Adrenal gland (tissue), 12 donors: ENCODE measurements around the gene CUX1. TPM values are rescaled to one million over a fixed set of nuclear protein-coding genes. Genes with fewer than 3 reads are reported as not detected.

Experiments used
- DNase-seq, 7 donors: peaks; one replicate each; pipeline ENCODE4 v3.0.0-alpha.2; 2019 to 2020
- H3K27ac ChIP-seq, 5 donors: fragments of 200-600 bp; sonication (generic) in 4 of 5; 1 replicate in 3 of 5; 2 replicates in 2 of 5; pipeline versions ENCODE4 v1.5.1 to v1.8.0; 2016 to 2020; ENCODE audit warnings: mild to moderate bottlenecking in 1 of 5
- H3K27me3 ChIP-seq: fragments of 200-600 bp; 2 replicates; pipeline ENCODE4 v1.8.0; 2021
- H3K36me3 ChIP-seq, 2 donors: fragments of 200-600 bp; replicated peaks in 1 of 2; 1 replicate in 1 of 2; 2 replicates in 1 of 2; pipeline versions ENCODE4 v1.5.1 to v1.8.0; 2018 to 2022
- H3K4me1 ChIP-seq, 2 donors: fragments of 200-600 bp; replicated peaks in 1 of 2; 1 replicate in 1 of 2; 2 replicates in 1 of 2; pipeline versions ENCODE4 v1.5.1 to v1.8.0; 2018 to 2021
- H3K4me3 ChIP-seq, 4 donors: fragments of 200-600 bp; sonication (generic) in 3 of 4; one replicate each; pipeline ENCODE4 v1.5.1; 2016 to 2018
- H3K9me3 ChIP-seq, 3 donors: fragments of 200-600 bp; sonication (generic) in 1 of 3; replicated peaks in 1 of 3; 1 replicate in 2 of 3; 2 replicates in 1 of 3; pipeline versions ENCODE4 v1.5.1 to v1.8.0; 2016 to 2021
- POLR2A ChIP-seq, 2 donors: fragments of 450-650 bp; IDR thresholded peaks; one replicate each; pipeline ENCODE4 v1.6.1; 2017; ENCODE audit warnings: antibody characterized with exemption in 2 of 2, mild to moderate bottlenecking in 2 of 2, moderate library complexity in 1 of 2
- WGBS, 4 donors: extraction: QIAGEN DNeasy Blood & Tissue Kit in 2 of 4; methylation state at CpG; one replicate each; pipeline versions ENCODE4 v1.1.5 to v1.1.7; 2013 to 2017; 5-methylcytosine and 5-hydroxymethylcytosine counted together
- intact Hi-C, 2 donors: fragments of 100-400 bp; cut with DNase I; formaldehyde crosslinking; loops; one replicate each; pipeline versions ENCODE4 v1.14.1 to v1.15.0; 2022 to 2023
- polyA plus RNA-seq, 3 donors: library from polyadenylated mRNA; stranded (reverse); fragments of 200-250 nt in 2 of 3; fragments of 350-450 nt in 1 of 3; fragmentation: Illumina TruSeq in 1 of 3; extraction: RNeasy Lipid Tissue Mini Kit (QIAGEN cat#74804) in 1 of 3; gene quantifications; one replicate each; pipeline ENCODE4 v1.2.3, GENCODE V29; 2013 to 2014
- total RNA-seq, 9 donors: library from RNA; depleted of rRNA in 4 of 9; stranded (reverse); fragments of >200 nt in 4 of 9; fragments of 120-200 nt in 1 of 9; fragmentation: NEBNext Ultra II Directional in 1 of 9; extraction: Animal tissue kit (Norgen Biotek cat#: 25700) in 1 of 9; gene quantifications; one replicate each; pipeline versions ENCODE4 v1.1.0 to v1.2.4, GENCODE V29; 2013 to 2023
- TF ChIP-seq, protein P1 (sequence below), 6 experiments: fragments of 450-650 bp in 4 of 6; fragments of 200-600 bp in 2 of 6; sonication (generic) in 1 of 6; IDR thresholded peaks; 1 replicate in 5 of 6; 2 replicates in 1 of 6; pipeline versions ENCODE4 v1.5.1 to v1.8.0; 2016 to 2021; ENCODE audit warnings: antibody characterized with exemption in 6 of 6, mild to moderate bottlenecking in 2 of 6, moderate library complexity in 1 of 6
- donor health status: healthy with polysubstance abuse.
- donor health status: Bipolar disorder and iron deficiency.
- donor health status: DM: yes; HTN: yes; CAD: no.
- donor health status: DM: no; HTN: no; CAD: no.
- donor health status: DM: no; HTN: no; CAD: no.
- donor health status: DM: yes; HTN: yes; CAD: no.

CUX1 gene
- total and polyA plus RNA-seq, 12 donors = 17.2 to 72.6 (median 58.3) TPM

DNA sequence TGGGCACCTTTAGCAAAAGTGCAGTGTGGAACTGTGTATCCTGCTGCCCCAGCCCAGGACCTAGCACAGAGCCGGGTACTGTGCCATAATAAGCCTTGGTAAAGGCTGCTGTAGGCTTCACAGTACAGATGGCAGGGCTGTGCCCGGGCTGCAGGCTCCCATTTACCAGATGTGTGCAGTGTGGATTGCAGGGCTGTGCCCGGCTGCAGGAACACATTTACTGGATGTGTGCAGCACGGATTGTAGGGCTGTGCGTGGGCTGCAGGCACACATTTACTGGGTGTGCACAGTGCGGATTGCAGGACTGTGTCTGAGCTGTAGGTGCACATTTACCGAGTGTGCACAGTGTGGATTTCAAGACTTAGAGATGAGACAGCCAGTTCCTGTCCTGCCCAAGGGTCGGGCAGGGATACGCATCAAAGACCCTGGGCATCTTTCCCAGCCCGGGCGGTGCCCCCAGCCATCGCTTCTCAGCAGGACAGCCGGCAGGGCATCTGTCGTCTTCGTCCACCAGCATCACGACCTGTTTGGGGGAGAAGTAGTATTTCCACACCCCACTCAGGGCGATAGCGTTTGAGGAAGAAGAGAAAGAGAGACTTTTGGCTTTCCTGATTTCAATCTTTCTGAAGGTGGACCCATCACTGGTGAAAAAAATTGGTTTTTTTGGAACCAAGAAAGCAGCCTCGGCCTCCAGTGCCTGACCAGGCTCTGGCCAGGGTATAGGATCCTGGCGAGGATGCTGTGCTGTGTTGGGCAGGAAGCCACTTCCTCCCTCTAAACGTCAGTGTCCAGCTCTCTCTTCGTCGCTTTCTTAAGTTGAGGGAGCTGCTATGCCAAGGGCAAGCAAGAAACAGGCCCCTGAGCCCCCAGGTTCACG lies 180.8 kb downstream of the CUX1 start:
- no peak for DNase-seq
- Histone ChIP-seq H3K36me3 (no peaks in the 10 kb centered on the region), H3K4me3 (no peak overlapping the region), H3K27me3 (no peaks in the 10 kb centered on the region), H3K9me3 (no peaks in the 10 kb centered on the region), H3K4me1 (no peaks in the 10 kb centered on the region), H3K27ac (no peak overlapping the region)
- WGBS, 4 donors = 79 to 84% (median 81%) methylated on average over 13 to 24 of the region's 24 CpGs
- no peak for TF ChIP-seq POLR2A (IDR thresholded peaks at IDR 0.05)
- TF ChIP-seq, protein P1, sequence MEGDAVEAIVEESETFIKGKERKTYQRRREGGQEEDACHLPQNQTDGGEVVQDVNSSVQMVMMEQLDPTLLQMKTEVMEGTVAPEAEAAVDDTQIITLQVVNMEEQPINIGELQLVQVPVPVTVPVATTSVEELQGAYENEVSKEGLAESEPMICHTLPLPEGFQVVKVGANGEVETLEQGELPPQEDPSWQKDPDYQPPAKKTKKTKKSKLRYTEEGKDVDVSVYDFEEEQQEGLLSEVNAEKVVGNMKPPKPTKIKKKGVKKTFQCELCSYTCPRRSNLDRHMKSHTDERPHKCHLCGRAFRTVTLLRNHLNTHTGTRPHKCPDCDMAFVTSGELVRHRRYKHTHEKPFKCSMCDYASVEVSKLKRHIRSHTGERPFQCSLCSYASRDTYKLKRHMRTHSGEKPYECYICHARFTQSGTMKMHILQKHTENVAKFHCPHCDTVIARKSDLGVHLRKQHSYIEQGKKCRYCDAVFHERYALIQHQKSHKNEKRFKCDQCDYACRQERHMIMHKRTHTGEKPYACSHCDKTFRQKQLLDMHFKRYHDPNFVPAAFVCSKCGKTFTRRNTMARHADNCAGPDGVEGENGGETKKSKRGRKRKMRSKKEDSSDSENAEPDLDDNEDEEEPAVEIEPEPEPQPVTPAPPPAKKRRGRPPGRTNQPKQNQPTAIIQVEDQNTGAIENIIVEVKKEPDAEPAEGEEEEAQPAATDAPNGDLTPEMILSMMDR (IDR thresholded peaks at IDR 0.05) = no peak
- intact Hi-C loops = no loop called here

DNA sequence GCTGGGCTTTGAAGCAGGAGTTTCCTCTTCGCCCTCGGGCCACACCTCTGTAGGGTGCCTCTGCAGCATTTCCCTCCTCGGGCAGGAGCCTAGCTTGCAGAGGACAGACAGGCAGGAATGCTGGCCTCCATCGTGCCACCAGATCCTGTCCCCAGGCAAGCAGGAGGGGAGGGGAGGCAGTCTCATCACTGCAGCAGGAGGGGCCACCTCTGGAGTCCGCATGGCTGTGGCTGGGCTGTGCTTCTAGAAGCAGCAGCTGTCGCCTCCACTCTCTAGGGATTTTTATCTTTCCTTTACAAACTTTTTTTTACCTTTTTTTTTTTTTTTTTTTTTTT lies 181.4 kb downstream of the CUX1 start:
- 48 to 72% (median 56%) methylated on average over 4 to 6 of the region's 6 CpGs for WGBS, 4 donors
- no peak overlapping the region for H3K4me3 ChIP-seq
- intact Hi-C loops = no loop called here

DNA sequence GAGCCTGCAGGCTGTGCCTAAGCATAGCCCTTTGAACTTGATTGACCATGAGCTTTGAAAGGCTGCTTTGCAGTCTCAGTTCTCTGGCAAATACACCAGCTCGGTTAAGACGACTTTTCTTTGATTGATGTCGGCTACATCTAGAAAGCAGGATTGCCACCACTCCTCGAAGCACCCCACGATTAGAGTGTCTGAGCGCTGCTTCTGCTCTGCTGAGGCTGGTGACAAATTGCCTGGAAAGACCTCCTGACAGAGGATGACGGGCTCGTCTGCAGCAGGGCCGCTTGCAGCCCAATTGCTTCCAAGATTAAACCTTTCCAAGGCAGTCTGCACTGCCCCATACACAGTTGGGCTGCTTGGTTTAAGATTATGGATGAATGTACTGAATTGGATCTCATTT lies 182.0 kb downstream of the CUX1 start:
- H3K4me3 ChIP-seq = no peak overlapping the region
- no peaks in the 10 kb centered on the region for H3K36me3 ChIP-seq
- 90 to 94% (median 91%) methylated on average over 6 to 9 of the region's 9 CpGs for WGBS, 4 donors
- H3K27ac ChIP-seq = no peak overlapping the region
- H3K9me3 ChIP-seq = no peaks in the 10 kb centered on the region
- H3K27me3 ChIP-seq = no peaks in the 10 kb centered on the region
- no peaks in the 10 kb centered on the region for H3K4me1 ChIP-seq
- TF ChIP-seq, protein P1 (IDR thresholded peaks at IDR 0.05) = no peak
- TF ChIP-seq POLR2A (IDR thresholded peaks at IDR 0.05) = no peak
- intact Hi-C loops = no loop called here
- DNase-seq = no peak

More for the DNA sequence above, 181.4 kb downstream of the CUX1 start:
- TF ChIP-seq POLR2A (IDR thresholded peaks at IDR 0.05) = no peak
- TF ChIP-seq, protein P1 (IDR thresholded peaks at IDR 0.05) = no peak
- DNase-seq = no peak
- Histone ChIP-seq H3K27ac (no peak overlapping the region), H3K27me3 (no peaks in the 10 kb centered on the region), H3K4me1 (no peaks in the 10 kb centered on the region), H3K9me3 (no peaks in the 10 kb centered on the region), H3K36me3 (no peaks in the 10 kb centered on the region)

GRCh38 chr7:102000123-102000522 lies 182.7 kb downstream of the CUX1 start:
- Histone ChIP-seq H3K27me3 (no peaks in the 10 kb centered on the region), H3K4me1 (no peaks in the 10 kb centered on the region), H3K36me3 (no peaks in the 10 kb centered on the region), H3K4me3 (no peak overlapping the region), H3K27ac (no peak overlapping the region), H3K9me3 (no peaks in the 10 kb centered on the region)
- TF ChIP-seq, protein P1 (IDR thresholded peaks at IDR 0.05) = no peak
- TF ChIP-seq POLR2A (IDR thresholded peaks at IDR 0.05) = no peak
- intact Hi-C loops = no loop called here
- WGBS, 4 donors = 79 to 91% (median 85%) methylated on average over 9 of the region's 9 CpGs
- DNase-seq = no peak
